GM20000 (cell line): Measurements from ENCODE around the gene BCLAF1.

Experiments
- DNase-seq: peaks from one replicate; pipeline ENCODE4 v3.0.0; 2012; ENCODE audit warnings: low spot score
- CTCF ChIP-seq: IDR thresholded peaks from 2 replicates; pipeline ENCODE4 v1.5.1; 2012; ENCODE audit warnings: mild to moderate bottlenecking, control low read depth; ENCODE audit errors: extremely low read depth, missing control alignments

The BCLAF1 gene

GRCh38 chr6:136254851-136255466, 34.7 kb downstream of the BCLAF1 start:
- no peak for DNase-seq
- no peak for TF ChIP-seq CTCF

- TF ChIP-seq CTCF = no peak
These were observed 35.9 kb downstream of the BCLAF1 start for GRCh38 chr6:136253734-136254133.

GRCh38 chr6:136252441-136252840, 37.2 kb downstream of the BCLAF1 start:
- TF ChIP-seq CTCF = no peak
- no peak for DNase-seq

More at GRCh38 chr6:136253734-136254133, 35.9 kb downstream of the BCLAF1 start:
- DNase-seq = no peak

GRCh38 chr6:136251394-136251793, 38.3 kb downstream of the BCLAF1 start:
- no peak for DNase-seq
- TF ChIP-seq CTCF = no peak

GRCh38 chr6:136250686-136251008, 39.0 kb downstream of the BCLAF1 start:
- DNase-seq = no peak
- TF ChIP-seq CTCF = no peak

- DNase-seq = peak; percentile 92
- TF ChIP-seq CTCF = no peak
These were observed 39.6 kb downstream of the BCLAF1 start, which contains the start of gene MTFR2 for GRCh38 chr6:136249811-136250685. MTFR2 (minus strand) TSS chr6:136250311; CDS start chr6:136249099, 1,212 bp downstream.

- no peak for DNase-seq
- TF ChIP-seq CTCF = no peak
These were observed 40.3 kb downstream of the BCLAF1 start for GRCh38 chr6:136249336-136249735.
